Adrenal gland (tissue), 12 donors: Measurements from ENCODE around the gene SNRK. TPM values are rescaled to one million over a fixed set of nuclear protein-coding genes. Genes with fewer than 3 reads are reported as not detected.

Experiments used
- DNase-seq, 7 donors: peaks; one replicate each; pipeline ENCODE4 v3.0.0-alpha.2; 2019 to 2020
- H3K27ac ChIP-seq, 5 donors: fragments of 200-600 bp; sonication (generic) in 4 of 5; 1 replicate in 3 of 5; 2 replicates in 2 of 5; pipeline versions ENCODE4 v1.5.1 to v1.8.0; 2016 to 2020; ENCODE audit warnings: mild to moderate bottlenecking in 1 of 5
- H3K27me3 ChIP-seq: fragments of 200-600 bp; 2 replicates; pipeline ENCODE4 v1.8.0; 2021
- H3K36me3 ChIP-seq, 2 donors: fragments of 200-600 bp; replicated peaks in 1 of 2; 1 replicate in 1 of 2; 2 replicates in 1 of 2; pipeline versions ENCODE4 v1.5.1 to v1.8.0; 2018 to 2022
- H3K4me1 ChIP-seq, 2 donors: fragments of 200-600 bp; replicated peaks in 1 of 2; 1 replicate in 1 of 2; 2 replicates in 1 of 2; pipeline versions ENCODE4 v1.5.1 to v1.8.0; 2018 to 2021
- H3K4me3 ChIP-seq, 4 donors: fragments of 200-600 bp; sonication (generic) in 3 of 4; one replicate each; pipeline ENCODE4 v1.5.1; 2016 to 2018
- H3K9me3 ChIP-seq, 3 donors: fragments of 200-600 bp; sonication (generic) in 1 of 3; replicated peaks in 1 of 3; 1 replicate in 2 of 3; 2 replicates in 1 of 3; pipeline versions ENCODE4 v1.5.1 to v1.8.0; 2016 to 2021
- CTCF ChIP-seq, 6 experiments: fragments of 450-650 bp in 4 of 6; fragments of 200-600 bp in 2 of 6; sonication (generic) in 1 of 6; IDR thresholded peaks; 1 replicate in 5 of 6; 2 replicates in 1 of 6; pipeline versions ENCODE4 v1.5.1 to v1.8.0; 2016 to 2021; ENCODE audit warnings: antibody characterized with exemption in 6 of 6, mild to moderate bottlenecking in 2 of 6, moderate library complexity in 1 of 6
- POLR2A ChIP-seq, 2 donors: fragments of 450-650 bp; IDR thresholded peaks; one replicate each; pipeline ENCODE4 v1.6.1; 2017; ENCODE audit warnings: antibody characterized with exemption in 2 of 2, mild to moderate bottlenecking in 2 of 2, moderate library complexity in 1 of 2
- WGBS, 4 donors: extraction: QIAGEN DNeasy Blood & Tissue Kit in 2 of 4; methylation state at CpG; one replicate each; pipeline versions ENCODE4 v1.1.5 to v1.1.7; 2013 to 2017; 5-methylcytosine and 5-hydroxymethylcytosine counted together
- intact Hi-C, 2 donors: fragments of 100-400 bp; cut with DNase I; formaldehyde crosslinking; loops; one replicate each; pipeline versions ENCODE4 v1.14.1 to v1.15.0; 2022 to 2023
- polyA plus RNA-seq, 3 donors: library from polyadenylated mRNA; stranded (reverse); fragments of 200-250 nt in 2 of 3; fragments of 350-450 nt in 1 of 3; fragmentation: Illumina TruSeq in 1 of 3; extraction: RNeasy Lipid Tissue Mini Kit (QIAGEN cat#74804) in 1 of 3; gene quantifications; one replicate each; pipeline ENCODE4 v1.2.3, GENCODE V29; 2013 to 2014
- total RNA-seq, 9 donors: library from RNA; depleted of rRNA in 4 of 9; stranded (reverse); fragments of >200 nt in 4 of 9; fragments of 120-200 nt in 1 of 9; fragmentation: NEBNext Ultra II Directional in 1 of 9; extraction: Animal tissue kit (Norgen Biotek cat#: 25700) in 1 of 9; gene quantifications; one replicate each; pipeline versions ENCODE4 v1.1.0 to v1.2.4, GENCODE V29; 2013 to 2023
- donor health status: healthy with polysubstance abuse.
- donor health status: Bipolar disorder and iron deficiency.
- donor health status: DM: yes; HTN: yes; CAD: no.
- donor health status: DM: no; HTN: no; CAD: no.
- donor health status: DM: no; HTN: no; CAD: no.
- donor health status: DM: yes; HTN: yes; CAD: no.

SNRK gene
- total and polyA plus RNA-seq, 12 donors, result 8.1 to 36.4 (median 23.0) TPM

- DNase-seq, result peak in 6 of 7 donors; percentile 55 to 80 (median 63)
- H3K27ac ChIP-seq, result peak overlapping the region in 4 of 5 donors; percentile 33 to 92 (median 62)
- TF ChIP-seq CTCF (IDR thresholded peaks at IDR 0.05) (no peak), POLR2A (IDR thresholded peaks at IDR 0.05) (no peak)
Measured at GRCh38 chr3:43389388-43390254, 103.3 kb downstream of the SNRK start.

DNA sequence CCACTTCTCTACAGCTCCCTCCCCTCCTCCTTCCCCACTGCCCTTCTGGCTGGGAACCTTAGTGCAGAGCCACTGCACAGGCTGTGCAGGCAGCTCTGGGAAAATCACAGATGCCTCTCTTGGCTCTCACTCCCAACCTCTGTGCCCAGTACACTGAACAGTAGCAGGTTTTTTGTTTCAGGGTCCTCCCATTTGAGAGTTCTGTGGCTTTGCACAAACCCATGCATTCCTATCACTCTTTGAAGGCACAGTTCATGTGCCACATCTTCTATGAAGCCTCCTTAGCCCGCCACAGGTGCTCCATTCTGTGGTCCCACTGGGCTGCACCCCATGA, 103.9 kb downstream of the SNRK start:
- no peak for TF ChIP-seq CTCF (IDR thresholded peaks at IDR 0.05)
- no peak for TF ChIP-seq POLR2A (IDR thresholded peaks at IDR 0.05)
- Histone ChIP-seq H3K4me1 (peaks cover 0 to 16% of the 10 kb centered on the region in 2 donors), H3K4me3 (no peak overlapping the region), H3K9me3 (no peaks in the 10 kb centered on the region), H3K27me3 (no peaks in the 10 kb centered on the region), H3K27ac (peak overlapping the region in 4 of 5 donors; percentile 33 to 92 (median 62)), H3K36me3 (no peaks in the 10 kb centered on the region)
- intact Hi-C loops, result no loop called here
- DNase-seq, result no peak
- WGBS, 4 donors, result 91 to 100% (median 97%) methylated on average over 1 of the region's 1 CpG

More at GRCh38 chr3:43389388-43390254, 103.3 kb downstream of the SNRK start:
- Histone ChIP-seq H3K36me3 (no peaks in the 10 kb centered on the region), H3K9me3 (no peaks in the 10 kb centered on the region), H3K4me1 (peaks cover 0 to 16% of the 10 kb centered on the region in 2 donors), H3K27me3 (no peaks in the 10 kb centered on the region), H3K4me3 (no peak overlapping the region)
- 42 to 59% (median 51%) methylated on average over 10 of the region's 10 CpGs for WGBS, 4 donors
- intact Hi-C loops, result no loop called here

DNA sequence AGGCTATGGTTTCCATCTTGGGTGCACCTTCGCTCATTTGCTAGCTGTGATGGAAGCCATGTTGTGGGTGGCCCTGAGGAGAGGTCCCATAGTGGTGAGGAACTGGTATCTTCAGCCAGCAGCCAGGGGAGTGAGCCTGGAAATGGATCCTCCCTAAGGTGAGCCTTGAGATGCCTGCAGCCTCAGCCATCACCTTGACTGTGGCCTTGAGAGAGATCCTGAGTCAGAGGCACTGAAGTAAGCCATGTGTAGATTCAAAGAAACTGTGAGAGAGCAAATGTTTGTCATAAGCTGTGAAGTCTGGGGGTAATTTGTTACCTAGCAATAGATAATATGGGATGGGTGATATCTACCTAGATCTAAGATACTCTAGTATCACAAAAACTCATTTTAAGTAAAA, 105.3 kb downstream of the SNRK start:
- H3K36me3 ChIP-seq, result no peaks in the 10 kb centered on the region
- H3K9me3 ChIP-seq, result no peaks in the 10 kb centered on the region
- TF ChIP-seq CTCF (IDR thresholded peaks at IDR 0.05), result no peak
- no peak for TF ChIP-seq POLR2A (IDR thresholded peaks at IDR 0.05)
- H3K27me3 ChIP-seq, result no peaks in the 10 kb centered on the region
- WGBS, 4 donors, result 44 to 100% (median 76%) methylated on average over 1 of the region's 1 CpG
- intact Hi-C loops, result no loop called here
- peak in 2 of 7 donors; percentile 14 to 19 for DNase-seq
- H3K4me3 ChIP-seq, result no peak overlapping the region
- peaks cover 0 to 16% of the 10 kb centered on the region in 2 donors for H3K4me1 ChIP-seq
- H3K27ac ChIP-seq, result peak overlapping the region in 1 of 5 donors; percentile 11

DNA sequence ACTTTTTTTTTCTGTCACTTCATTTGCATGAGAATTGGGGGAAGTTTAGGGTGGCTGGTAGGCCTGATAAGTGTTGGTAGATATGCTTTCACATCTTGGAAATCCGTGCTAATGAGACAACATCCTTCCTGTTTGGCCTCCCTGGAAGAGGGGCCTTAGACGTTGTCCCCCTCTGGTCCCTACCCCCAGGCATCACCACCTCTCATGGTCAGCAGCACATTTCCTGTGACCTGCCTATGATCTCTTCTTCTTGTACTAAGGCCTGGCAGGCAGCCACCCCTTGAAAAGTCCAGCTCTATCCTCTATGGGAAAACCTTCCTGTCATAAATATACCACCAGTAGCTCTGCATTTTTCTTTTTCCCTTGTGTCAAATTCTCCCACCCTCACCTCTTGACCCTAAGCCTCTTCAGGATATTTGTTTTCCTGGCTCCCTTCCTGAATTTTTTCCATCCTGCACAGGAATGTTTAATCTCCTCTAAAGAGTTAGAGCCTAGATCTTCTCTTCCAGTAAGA, 107.8 kb downstream of the SNRK start:
- peak overlapping the region in 2 of 5 donors; percentile 25 to 43 for H3K27ac ChIP-seq
- TF ChIP-seq POLR2A (IDR thresholded peaks at IDR 0.05), result no peak
- peak; percentile 44 to 91 (median 75) for DNase-seq
- H3K4me3 ChIP-seq, result no peak overlapping the region
- 30 to 56% (median 44%) methylated on average over 2 of the region's 2 CpGs for whole genome bisulfite sequencing, 4 donors
- no peaks in the 10 kb centered on the region for H3K9me3 ChIP-seq
- intact Hi-C loops, result no loop called here
- no peaks in the 10 kb centered on the region for H3K36me3 ChIP-seq
- H3K4me1 ChIP-seq, result peaks cover 0 to 12% of the 10 kb centered on the region in 2 donors
- no peaks in the 10 kb centered on the region for H3K27me3 ChIP-seq
